LNCAP (cell line): Measurements from ENCODE around the gene CCDC14.
A peak's percentile ranks its signal among the peaks of the same experiment; 100 is the strongest.

ENCODE experiments used
- CTCF ChIP-seq: fragments of 450-650 bp; IDR thresholded peaks from 2 replicates; pipeline ENCODE4 v1.5.1; 2017; ENCODE audit warnings: mild to moderate bottlenecking

Gene CCDC14

GRCh38 chr3:123952844-123953520 is 8.0 kb downstream of the CCDC14 start:
- TF ChIP-seq CTCF: no peak

GRCh38 chr3:123951522-123952447 is 9.2 kb downstream of the CCDC14 start:
- TF ChIP-seq CTCF: no peak

GRCh38 chr3:123949641-123950040 is 11.4 kb downstream of the CCDC14 start:
- TF ChIP-seq CTCF: no peak

GRCh38 chr3:123948449-123948848 is 12.6 kb downstream of the CCDC14 start:
- no peak for TF ChIP-seq CTCF

GRCh38 chr3:123947482-123947881 is 13.5 kb downstream of the CCDC14 start:
- no peak for TF ChIP-seq CTCF

- no peak for TF ChIP-seq CTCF
These were observed 19.5 kb downstream of the CCDC14 start for GRCh38 chr3:123941542-123941941.

GRCh38 chr3:123941121-123941520 is 19.9 kb downstream of the CCDC14 start:
- TF ChIP-seq CTCF: peak; percentile 45; the same call in 1 of the 2 replicates
